Coronary artery (tissue), 2 donors: Measurements from ENCODE around the gene CRYBG2.

Experiments
- DNase-seq: peaks from one replicate; pipeline ENCODE4 v3.0.0-alpha.2; 2017; ENCODE audit warnings: low spot score
- H3K27ac ChIP-seq, 2 donors: fragments of 200-600 bp; sonication (generic); one replicate each; pipeline ENCODE4 v1.5.1; 2016 to 2019
- H3K4me3 ChIP-seq: fragments of 200-600 bp; sonication (generic); 2 replicates; pipeline ENCODE4 v1.5.1; 2016; ENCODE audit warnings: mild to moderate bottlenecking, moderate library complexity
- CTCF ChIP-seq: fragments of 200-600 bp; sonication (generic); IDR thresholded peaks from one replicate; pipeline ENCODE4 v1.5.1; 2019; ENCODE audit warnings: antibody characterized with exemption

Gene CRYBG2

DNA sequence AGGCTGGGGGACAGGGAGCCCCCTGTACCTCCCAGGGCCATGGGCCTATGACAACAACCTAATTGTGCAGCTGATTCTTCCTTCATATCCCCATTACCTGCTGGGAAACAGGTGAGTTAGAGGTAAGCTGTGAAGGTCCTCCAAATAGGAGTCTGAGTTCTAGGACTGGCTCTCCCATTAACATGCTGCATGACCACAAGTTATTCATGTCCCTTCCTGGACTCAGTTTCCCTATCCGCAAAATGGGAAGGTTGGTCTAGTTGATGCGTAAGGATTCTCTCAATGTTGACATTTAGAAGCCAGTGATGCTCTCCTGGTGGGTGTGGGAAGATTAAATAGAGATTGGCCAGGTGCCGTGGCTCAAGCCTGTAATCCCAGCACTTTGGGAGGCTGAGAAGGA lies 14.6 kb upstream of the CRYBG2 start:
- no peak for DNase-seq
- Histone ChIP-seq H3K4me3 (no peak overlapping the region), H3K27ac (no peak overlapping the region)
- no peak for TF ChIP-seq CTCF

DNA sequence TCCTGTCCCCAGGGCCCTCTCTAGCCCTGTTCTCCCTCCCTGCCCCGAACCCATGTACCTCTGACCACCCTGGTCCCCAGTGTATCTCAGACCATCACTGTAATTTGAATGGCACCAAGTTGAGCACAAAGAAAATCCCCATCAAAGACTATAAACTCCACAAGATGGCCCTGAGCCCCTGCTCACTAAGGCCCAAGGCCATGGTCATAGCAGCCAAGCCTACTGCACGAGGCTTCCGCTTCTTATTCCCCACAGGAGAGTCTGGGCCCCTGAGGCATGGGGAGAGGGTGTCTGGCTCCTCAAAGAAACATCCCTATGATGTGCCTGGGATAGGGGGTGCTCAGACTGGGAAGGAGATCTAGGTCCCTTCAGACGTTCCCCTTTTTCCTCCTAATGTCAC lies 14.1 kb upstream of the CRYBG2 start:
- H3K4me3 ChIP-seq = no peak overlapping the region
- no peak overlapping the region for H3K27ac ChIP-seq
- no peak for TF ChIP-seq CTCF
- DNase-seq = no peak

DNA sequence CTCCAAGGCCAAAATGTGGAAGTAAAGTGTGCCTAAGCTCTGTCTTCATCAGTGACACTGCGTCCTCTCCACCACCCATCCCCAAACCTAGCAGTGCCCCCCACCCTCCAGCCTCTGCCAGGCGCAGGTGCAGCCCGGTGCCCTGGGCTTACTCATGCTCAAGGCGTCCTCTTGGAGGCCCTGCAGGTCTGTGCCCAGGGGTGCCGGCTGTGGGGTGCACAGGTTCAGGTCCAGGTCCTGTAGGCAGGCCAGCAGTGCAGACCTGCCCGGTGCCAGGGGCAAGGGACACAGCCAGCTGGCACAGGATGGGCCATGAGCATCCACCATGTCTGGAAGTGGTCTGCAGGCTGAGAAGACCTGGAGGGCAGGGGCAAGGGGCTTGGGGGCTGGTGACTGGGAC lies 13.5 kb upstream of the CRYBG2 start:
- H3K27ac ChIP-seq = no peak overlapping the region
- no peak for TF ChIP-seq CTCF
- no peak for DNase-seq
- H3K4me3 ChIP-seq = no peak overlapping the region

GRCh38 chr1:26364956-26365355 lies 11.0 kb upstream of the CRYBG2 start:
- DNase-seq = no peak

GRCh38 chr1:26363549-26364448 lies 9.9 kb upstream of the CRYBG2 start:
- no peak for DNase-seq
- TF ChIP-seq CTCF = peak; percentile 83
- Histone ChIP-seq H3K4me3 (no peak overlapping the region), H3K27ac (no peak overlapping the region)

More at GRCh38 chr1:26364956-26365355, 11.0 kb upstream of the CRYBG2 start:
- no peak overlapping the region for H3K4me3 ChIP-seq
- H3K27ac ChIP-seq = no peak overlapping the region
- TF ChIP-seq CTCF = no peak

DNA sequence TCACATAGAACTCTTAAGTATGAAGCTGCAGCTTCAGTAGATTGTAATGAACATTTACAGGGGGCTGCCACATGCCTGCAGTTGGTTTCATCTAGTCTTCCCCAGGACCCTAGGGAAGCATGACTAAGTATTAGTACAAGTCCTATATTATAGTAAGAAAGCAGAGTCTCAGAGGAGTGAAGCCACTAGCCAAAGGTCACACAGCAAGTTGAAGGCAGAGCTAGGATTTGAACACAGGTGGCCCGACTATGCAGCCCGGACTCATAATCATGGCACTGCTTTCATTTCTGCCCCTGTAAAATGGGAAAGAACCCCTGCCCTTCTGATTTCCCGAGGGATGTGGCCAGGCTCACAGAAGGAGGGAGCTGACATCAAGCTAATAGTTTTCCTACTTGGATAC lies 8.4 kb upstream of the CRYBG2 start:
- Histone ChIP-seq H3K4me3 (no peak overlapping the region), H3K27ac (no peak overlapping the region)
- no peak for DNase-seq
- no peak for TF ChIP-seq CTCF

DNA sequence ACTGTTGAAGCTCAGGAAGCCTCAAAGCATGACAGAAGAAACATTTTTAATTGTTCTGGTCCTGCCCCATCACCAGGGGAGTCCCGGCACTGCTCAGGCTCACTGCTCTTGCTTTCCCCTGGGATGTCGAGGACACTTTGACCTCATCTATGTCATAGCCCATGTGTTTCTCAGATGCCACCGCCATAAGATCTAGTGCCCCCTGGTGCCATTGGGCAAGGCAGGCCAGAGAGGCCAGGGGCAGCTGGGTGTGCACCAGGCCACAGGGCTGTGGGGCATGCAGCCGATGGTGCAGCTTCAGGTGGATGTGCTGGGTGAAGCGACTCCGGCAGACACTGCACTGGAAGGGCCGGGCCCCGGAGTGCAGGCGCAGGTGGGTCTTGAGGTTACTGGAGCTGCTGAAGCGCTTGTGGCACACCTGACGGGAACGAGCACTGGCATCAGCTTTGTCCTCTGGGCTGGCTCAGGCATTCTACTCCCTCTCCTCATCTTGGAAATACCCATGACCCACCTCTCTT lies 7.7 kb upstream of the CRYBG2 start:
- DNase-seq = no peak
- Histone ChIP-seq H3K27ac (no peak overlapping the region), H3K4me3 (no peak overlapping the region)
- TF ChIP-seq CTCF = no peak
